CD4-positive, alpha-beta T cell treated with Interferon gamma for 1 hour (primary cell): ENCODE data around the gene BCL2A1.
"Not testable (repeated sequence)": the region's sequence is repeated elsewhere in the genome, so short reads cannot be mapped to it uniquely, and the experiment has no call there.

ENCODE experiments used
- DNase-seq: peaks from one replicate; pipeline ENCODE4 v3.0.0-alpha.2; 2020

Gene BCL2A1

GRCh38 chr15:79919749-79920511 is 51.1 kb downstream of the BCL2A1 start:
- no peak for DNase-seq

- no peak for DNase-seq
These were observed 51.8 kb downstream of the BCL2A1 start for GRCh38 chr15:79919090-79919748.

GRCh38 chr15:79918278-79918677 is 52.7 kb downstream of the BCL2A1 start:
- DNase-seq: no peak

GRCh38 chr15:79916502-79917132 is 54.4 kb downstream of the BCL2A1 start:
- DNase-seq: no peak

- not testable (repeated sequence) for DNase-seq
These were observed 55.1 kb downstream of the BCL2A1 start for GRCh38 chr15:79915776-79916501.

- DNase-seq: no peak
These were observed 56.3 kb downstream of the BCL2A1 start for GRCh38 chr15:79914728-79915127.
